Esophagus muscularis mucosa (tissue), 3 donors: ENCODE measurements around the gene BMP6.

Experiments used
- POLR2A ChIP-seq: fragments of 450-650 bp; IDR thresholded peaks from one replicate; pipeline ENCODE4 v1.6.1; 2017; ENCODE audit warnings: antibody characterized with exemption, moderate library complexity, mild to moderate bottlenecking, low read depth
- TF ChIP-seq, protein P1 (sequence below), 3 experiments: fragments of 200-600 bp in 2 of 3; fragments of 450-650 bp in 1 of 3; sonication (generic) in 2 of 3; IDR thresholded peaks; one replicate each; pipeline ENCODE4 v1.5.1; 2017 to 2019; ENCODE audit warnings: antibody characterized with exemption in 3 of 3, mild to moderate bottlenecking in 2 of 3, moderate library complexity in 1 of 3

DNA sequence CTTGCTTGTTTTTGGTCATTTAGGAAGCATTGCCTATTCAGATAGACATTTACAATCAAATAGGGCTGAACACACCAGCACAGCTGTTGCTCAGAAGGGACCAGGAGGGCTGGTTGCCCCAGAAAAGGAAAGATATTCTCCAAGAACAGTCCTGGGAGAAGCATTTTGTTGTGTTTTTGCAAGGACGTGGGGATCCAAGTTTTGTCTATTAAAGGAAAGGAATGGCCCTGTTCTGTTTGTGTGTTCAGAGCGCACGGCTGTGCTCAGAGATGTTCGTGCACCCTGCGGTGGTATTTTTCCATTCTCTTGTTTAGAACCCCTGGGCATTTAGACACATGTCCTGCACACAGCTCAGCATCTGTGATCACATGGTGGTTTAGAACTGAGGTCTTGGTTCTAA is 102.2 kb downstream of the BMP6 start:
- TF ChIP-seq, protein P1, sequence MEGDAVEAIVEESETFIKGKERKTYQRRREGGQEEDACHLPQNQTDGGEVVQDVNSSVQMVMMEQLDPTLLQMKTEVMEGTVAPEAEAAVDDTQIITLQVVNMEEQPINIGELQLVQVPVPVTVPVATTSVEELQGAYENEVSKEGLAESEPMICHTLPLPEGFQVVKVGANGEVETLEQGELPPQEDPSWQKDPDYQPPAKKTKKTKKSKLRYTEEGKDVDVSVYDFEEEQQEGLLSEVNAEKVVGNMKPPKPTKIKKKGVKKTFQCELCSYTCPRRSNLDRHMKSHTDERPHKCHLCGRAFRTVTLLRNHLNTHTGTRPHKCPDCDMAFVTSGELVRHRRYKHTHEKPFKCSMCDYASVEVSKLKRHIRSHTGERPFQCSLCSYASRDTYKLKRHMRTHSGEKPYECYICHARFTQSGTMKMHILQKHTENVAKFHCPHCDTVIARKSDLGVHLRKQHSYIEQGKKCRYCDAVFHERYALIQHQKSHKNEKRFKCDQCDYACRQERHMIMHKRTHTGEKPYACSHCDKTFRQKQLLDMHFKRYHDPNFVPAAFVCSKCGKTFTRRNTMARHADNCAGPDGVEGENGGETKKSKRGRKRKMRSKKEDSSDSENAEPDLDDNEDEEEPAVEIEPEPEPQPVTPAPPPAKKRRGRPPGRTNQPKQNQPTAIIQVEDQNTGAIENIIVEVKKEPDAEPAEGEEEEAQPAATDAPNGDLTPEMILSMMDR (IDR thresholded peaks at IDR 0.05) = no peak
- no peak for TF ChIP-seq POLR2A
